ENCODE data around the gene THSD7B. TPM values are rescaled to one million over a fixed set of nuclear protein-coding genes. Genes with fewer than 3 reads are reported as not detected.

The THSD7B gene
- total RNA-seq, 1 donor from 2014 or later = 2.1 TPM

GRCh38 chr2:137507237-137507636 lies 741.9 kb downstream of the THSD7B start:
- Histone ChIP-seq H3K36me3 (ENCODE audit: control insufficient read depth in 3 of 3, insufficient read depth in 3 of 3, low read length in 3 of 3) (no peaks in the 10 kb centered on the region), H3K4me1 (ENCODE audit: control insufficient read depth in 3 of 3, insufficient read depth in 3 of 3, low read length in 3 of 3) (no peaks in the 10 kb centered on the region), H3K9ac (ENCODE audit: low read depth in 1 of 3, low read length in 3 of 3) (no peak overlapping the region), H3K27me3 (ENCODE audit: control insufficient read depth in 3 of 3, insufficient read depth in 3 of 3, low read length in 3 of 3) (no peaks in the 10 kb centered on the region), H3K4me3 (ENCODE audit: low read length in 3 of 3) (no peak overlapping the region), H3K27ac (ENCODE audit: low read depth, low read length) (no peak overlapping the region), H3K9me3 (ENCODE audit: control insufficient read depth in 3 of 3, low read length in 3 of 3) (no peaks in the 10 kb centered on the region)

DNA sequence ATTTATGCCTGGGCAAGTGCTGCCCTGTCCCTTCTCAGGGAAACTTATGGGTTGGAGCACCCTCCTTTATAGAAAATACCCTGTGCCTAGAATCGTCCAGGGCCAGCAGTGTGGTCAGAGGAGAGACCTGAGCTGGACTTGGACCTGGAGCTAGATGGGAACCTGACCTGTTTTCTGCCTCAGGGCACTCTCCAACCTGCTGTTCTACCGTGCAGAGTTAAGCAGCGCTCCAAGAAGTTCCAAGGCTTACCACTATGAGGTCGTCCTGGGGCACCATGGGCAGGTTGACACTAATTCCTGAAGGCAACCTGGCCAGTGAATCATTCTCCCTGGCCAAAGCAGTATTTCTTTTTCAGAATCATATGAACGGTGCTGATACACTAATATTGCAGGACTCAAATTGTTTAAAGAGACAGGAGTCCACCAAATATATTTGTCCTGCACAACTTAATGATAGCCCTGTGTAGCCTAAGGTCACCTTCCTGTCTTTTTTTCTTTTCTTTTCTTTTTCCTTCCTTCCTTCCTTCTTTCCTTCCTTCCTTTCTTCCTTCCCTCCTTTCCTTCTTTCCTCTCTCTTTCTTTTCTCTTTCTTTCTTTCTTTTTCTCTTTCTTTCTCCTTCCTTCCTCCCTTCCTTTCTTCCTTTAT lies 743.5 kb downstream of the THSD7B start:
- no peaks in the 10 kb centered on the region for H3K4me1 ChIP-seq (ENCODE audit: control insufficient read depth in 3 of 3, insufficient read depth in 3 of 3, low read length in 3 of 3)
- H3K4me3 ChIP-seq (ENCODE audit: low read length in 3 of 3) = no peak overlapping the region
- no peak overlapping the region for H3K27ac ChIP-seq (ENCODE audit: low read depth, low read length)
- no peaks in the 10 kb centered on the region for H3K36me3 ChIP-seq (ENCODE audit: control insufficient read depth in 3 of 3, insufficient read depth in 3 of 3, low read length in 3 of 3)
- no peak overlapping the region for H3K9ac ChIP-seq (ENCODE audit: low read depth in 1 of 3, low read length in 3 of 3)
- H3K9me3 ChIP-seq (ENCODE audit: control insufficient read depth in 3 of 3, low read length in 3 of 3) = no peaks in the 10 kb centered on the region
- H3K27me3 ChIP-seq (ENCODE audit: control insufficient read depth in 3 of 3, insufficient read depth in 3 of 3, low read length in 3 of 3) = no peaks in the 10 kb centered on the region

- Histone ChIP-seq H3K36me3 (ENCODE audit: control insufficient read depth in 3 of 3, insufficient read depth in 3 of 3, low read length in 3 of 3) (no peaks in the 10 kb centered on the region), H3K27me3 (ENCODE audit: control insufficient read depth in 3 of 3, insufficient read depth in 3 of 3, low read length in 3 of 3) (no peaks in the 10 kb centered on the region), H3K27ac (ENCODE audit: low read depth, low read length) (no peak overlapping the region), H3K9ac (ENCODE audit: low read depth in 1 of 3, low read length in 3 of 3) (no peak overlapping the region), H3K4me3 (ENCODE audit: low read length in 3 of 3) (no peak overlapping the region), H3K4me1 (ENCODE audit: control insufficient read depth in 3 of 3, insufficient read depth in 3 of 3, low read length in 3 of 3) (no peaks in the 10 kb centered on the region), H3K9me3 (ENCODE audit: control insufficient read depth in 3 of 3, low read length in 3 of 3) (peaks cover 0 to 2% (median 0%) of the 10 kb centered on the region in 3 donors)
Measured at GRCh38 chr2:137511526-137511925, 746.2 kb downstream of the THSD7B start.

DNA sequence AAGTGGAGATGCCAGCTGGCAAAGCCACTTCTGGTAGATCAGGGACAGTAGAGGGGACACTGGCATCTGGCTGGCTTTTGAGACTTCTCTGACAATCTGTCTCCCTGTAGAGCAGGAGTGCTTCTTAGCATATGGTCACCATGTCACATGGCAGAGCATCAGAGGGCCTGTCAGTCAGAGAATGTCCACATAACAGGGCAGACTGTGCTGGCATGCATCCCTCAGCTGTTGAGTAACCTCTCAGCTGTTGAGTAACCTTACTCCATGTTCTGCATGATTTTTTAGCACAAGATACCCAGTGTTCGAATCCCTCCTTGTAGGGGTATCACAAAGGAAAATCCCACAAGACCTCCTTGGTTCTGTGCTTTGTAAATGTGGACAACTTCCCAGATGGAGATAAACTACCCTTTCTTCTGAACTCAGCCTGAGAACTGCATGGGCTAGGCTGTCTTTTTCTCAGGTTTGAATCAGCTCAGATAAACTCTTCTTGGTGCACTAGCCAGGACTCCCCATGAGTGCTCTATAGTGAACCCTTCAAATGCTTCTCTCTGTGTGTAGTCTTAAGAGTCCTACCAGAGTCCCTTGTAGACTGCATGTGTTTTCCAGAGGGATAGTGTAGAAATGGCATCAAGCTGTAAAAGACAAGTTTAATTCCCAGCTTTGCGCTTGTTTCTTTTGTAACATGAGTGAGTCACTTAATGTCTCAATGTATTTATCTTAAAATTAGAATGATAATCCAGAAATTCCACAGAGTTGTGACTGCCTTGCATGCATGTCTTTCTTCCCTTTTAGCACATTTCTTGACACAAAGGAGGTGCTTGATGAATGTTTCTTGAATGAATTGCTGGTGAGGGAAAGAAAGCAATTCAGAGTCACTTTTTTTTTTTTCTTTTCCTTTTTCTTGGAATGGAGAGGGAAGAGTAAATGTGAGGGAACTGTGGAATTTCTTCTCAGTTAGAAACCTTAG lies 756.6 kb downstream of the THSD7B start:
- Histone ChIP-seq H3K27me3 (ENCODE audit: control insufficient read depth in 3 of 3, insufficient read depth in 3 of 3, low read length in 3 of 3) (peaks cover 0 to 2% (median 0%) of the 10 kb centered on the region in 3 donors), H3K9me3 (ENCODE audit: control insufficient read depth in 3 of 3, low read length in 3 of 3) (no peaks in the 10 kb centered on the region), H3K9ac (ENCODE audit: low read depth in 1 of 3, low read length in 3 of 3) (no peak overlapping the region), H3K36me3 (ENCODE audit: control insufficient read depth in 3 of 3, insufficient read depth in 3 of 3, low read length in 3 of 3) (no peaks in the 10 kb centered on the region), H3K27ac (ENCODE audit: low read depth, low read length) (no peak overlapping the region), H3K4me3 (ENCODE audit: low read length in 3 of 3) (no peak overlapping the region), H3K4me1 (ENCODE audit: control insufficient read depth in 3 of 3, insufficient read depth in 3 of 3, low read length in 3 of 3) (no peaks in the 10 kb centered on the region)

GRCh38 chr2:137522620-137523011 lies 757.3 kb downstream of the THSD7B start:
- Histone ChIP-seq H3K4me3 (ENCODE audit: low read length in 3 of 3) (no peak overlapping the region), H3K4me1 (ENCODE audit: control insufficient read depth in 3 of 3, insufficient read depth in 3 of 3, low read length in 3 of 3) (no peaks in the 10 kb centered on the region), H3K36me3 (ENCODE audit: control insufficient read depth in 3 of 3, insufficient read depth in 3 of 3, low read length in 3 of 3) (no peaks in the 10 kb centered on the region), H3K27ac (ENCODE audit: low read depth, low read length) (no peak overlapping the region), H3K9ac (ENCODE audit: low read depth in 1 of 3, low read length in 3 of 3) (no peak overlapping the region), H3K9me3 (ENCODE audit: control insufficient read depth in 3 of 3, low read length in 3 of 3) (no peaks in the 10 kb centered on the region), H3K27me3 (ENCODE audit: control insufficient read depth in 3 of 3, insufficient read depth in 3 of 3, low read length in 3 of 3) (peaks cover 0 to 2% (median 0%) of the 10 kb centered on the region in 3 donors)

DNA sequence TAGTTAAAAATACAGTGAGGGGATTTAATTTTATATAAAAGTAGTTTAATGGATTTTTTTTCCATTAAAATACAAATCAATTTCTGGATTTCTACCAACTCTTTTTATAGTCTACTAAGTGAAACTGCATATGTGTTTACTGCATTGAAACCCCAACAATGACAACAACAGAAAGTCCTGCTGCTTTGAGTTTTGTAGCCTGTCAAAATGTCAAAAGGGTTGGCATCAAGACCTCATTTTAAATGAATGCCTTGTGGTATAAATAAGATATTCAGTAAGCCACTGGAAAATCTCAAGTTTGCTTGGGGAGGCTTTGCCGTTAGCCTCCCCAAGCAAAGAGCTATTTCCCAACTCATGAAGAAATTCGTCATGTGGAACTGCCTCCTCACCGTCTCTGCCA lies 758.6 kb downstream of the THSD7B start:
- Histone ChIP-seq H3K4me3 (ENCODE audit: low read length in 3 of 3) (no peak overlapping the region), H3K4me1 (ENCODE audit: control insufficient read depth in 3 of 3, insufficient read depth in 3 of 3, low read length in 3 of 3) (no peaks in the 10 kb centered on the region), H3K27ac (ENCODE audit: low read depth, low read length) (no peak overlapping the region), H3K9me3 (ENCODE audit: control insufficient read depth in 3 of 3, low read length in 3 of 3) (no peaks in the 10 kb centered on the region), H3K27me3 (ENCODE audit: control insufficient read depth in 3 of 3, insufficient read depth in 3 of 3, low read length in 3 of 3) (peaks cover 0 to 2% (median 0%) of the 10 kb centered on the region in 3 donors), H3K9ac (ENCODE audit: low read depth in 1 of 3, low read length in 3 of 3) (no peak overlapping the region), H3K36me3 (ENCODE audit: control insufficient read depth in 3 of 3, insufficient read depth in 3 of 3, low read length in 3 of 3) (no peaks in the 10 kb centered on the region)

- H3K9ac ChIP-seq (ENCODE audit: low read depth in 1 of 3, low read length in 3 of 3) = no peak overlapping the region
- H3K4me3 ChIP-seq (ENCODE audit: low read length in 3 of 3) = no peak overlapping the region
- H3K27ac ChIP-seq (ENCODE audit: low read depth, low read length) = no peak overlapping the region
- peaks cover 0 to 2% (median 0%) of the 10 kb centered on the region in 3 donors for H3K27me3 ChIP-seq (ENCODE audit: control insufficient read depth in 3 of 3, insufficient read depth in 3 of 3, low read length in 3 of 3)
- H3K36me3 ChIP-seq (ENCODE audit: control insufficient read depth in 3 of 3, insufficient read depth in 3 of 3, low read length in 3 of 3) = no peaks in the 10 kb centered on the region
- no peaks in the 10 kb centered on the region for H3K9me3 ChIP-seq (ENCODE audit: control insufficient read depth in 3 of 3, low read length in 3 of 3)
- no peaks in the 10 kb centered on the region for H3K4me1 ChIP-seq (ENCODE audit: control insufficient read depth in 3 of 3, insufficient read depth in 3 of 3, low read length in 3 of 3)
Measured at GRCh38 chr2:137525132-137525531, 759.8 kb downstream of the THSD7B start.

GRCh38 chr2:137525641-137526190 lies 760.4 kb downstream of the THSD7B start:
- Histone ChIP-seq H3K27me3 (ENCODE audit: control insufficient read depth in 3 of 3, insufficient read depth in 3 of 3, low read length in 3 of 3) (peaks cover 0 to 2% (median 0%) of the 10 kb centered on the region in 3 donors), H3K27ac (ENCODE audit: low read depth, low read length) (no peak overlapping the region), H3K4me3 (ENCODE audit: low read length in 3 of 3) (no peak overlapping the region), H3K4me1 (ENCODE audit: control insufficient read depth in 3 of 3, insufficient read depth in 3 of 3, low read length in 3 of 3) (no peaks in the 10 kb centered on the region), H3K36me3 (ENCODE audit: control insufficient read depth in 3 of 3, insufficient read depth in 3 of 3, low read length in 3 of 3) (no peaks in the 10 kb centered on the region), H3K9ac (ENCODE audit: low read depth in 1 of 3, low read length in 3 of 3) (no peak overlapping the region), H3K9me3 (ENCODE audit: control insufficient read depth in 3 of 3, low read length in 3 of 3) (no peaks in the 10 kb centered on the region)

GRCh38 chr2:137535897-137536296 lies 770.6 kb downstream of the THSD7B start:
- no peaks in the 10 kb centered on the region for H3K27me3 ChIP-seq (ENCODE audit: control insufficient read depth in 3 of 3, insufficient read depth in 3 of 3, low read length in 3 of 3)
- no peaks in the 10 kb centered on the region for H3K9me3 ChIP-seq (ENCODE audit: control insufficient read depth in 3 of 3, low read length in 3 of 3)
- no peaks in the 10 kb centered on the region for H3K4me1 ChIP-seq (ENCODE audit: control insufficient read depth in 3 of 3, insufficient read depth in 3 of 3, low read length in 3 of 3)
- no peak overlapping the region for H3K27ac ChIP-seq (ENCODE audit: low read depth, low read length)
- H3K4me3 ChIP-seq (ENCODE audit: low read length in 3 of 3) = no peak overlapping the region
- H3K36me3 ChIP-seq (ENCODE audit: control insufficient read depth in 3 of 3, insufficient read depth in 3 of 3, low read length in 3 of 3) = no peaks in the 10 kb centered on the region
- no peak overlapping the region for H3K9ac ChIP-seq (ENCODE audit: low read depth in 1 of 3, low read length in 3 of 3)

- no peaks in the 10 kb centered on the region for H3K4me1 ChIP-seq (ENCODE audit: control insufficient read depth in 3 of 3, insufficient read depth in 3 of 3, low read length in 3 of 3)
Measured at GRCh38 chr2:137539336-137539735, 774.0 kb downstream of the THSD7B start.

More at GRCh38 chr2:137539336-137539735, 774.0 kb downstream of the THSD7B start:
- Histone ChIP-seq H3K9me3 (ENCODE audit: control insufficient read depth in 3 of 3, low read length in 3 of 3) (no peaks in the 10 kb centered on the region), H3K4me3 (ENCODE audit: low read length in 3 of 3) (no peak overlapping the region), H3K9ac (ENCODE audit: low read depth in 1 of 3, low read length in 3 of 3) (no peak overlapping the region), H3K27me3 (ENCODE audit: control insufficient read depth in 3 of 3, insufficient read depth in 3 of 3, low read length in 3 of 3) (no peaks in the 10 kb centered on the region), H3K27ac (ENCODE audit: low read depth, low read length) (no peak overlapping the region), H3K36me3 (ENCODE audit: control insufficient read depth in 3 of 3, insufficient read depth in 3 of 3, low read length in 3 of 3) (no peaks in the 10 kb centered on the region)
